Measurements from ENCODE around the gene GNPNAT1.

GNPNAT1 gene

GRCh38 chr14:52791223-52792096 is at the start of gene GNPNAT1:
GNPNAT1 (minus strand) TSS chr14:52791607; CDS start chr14:52784650, 6,957 bp downstream.
- TF ChIP-seq, protein P1, sequence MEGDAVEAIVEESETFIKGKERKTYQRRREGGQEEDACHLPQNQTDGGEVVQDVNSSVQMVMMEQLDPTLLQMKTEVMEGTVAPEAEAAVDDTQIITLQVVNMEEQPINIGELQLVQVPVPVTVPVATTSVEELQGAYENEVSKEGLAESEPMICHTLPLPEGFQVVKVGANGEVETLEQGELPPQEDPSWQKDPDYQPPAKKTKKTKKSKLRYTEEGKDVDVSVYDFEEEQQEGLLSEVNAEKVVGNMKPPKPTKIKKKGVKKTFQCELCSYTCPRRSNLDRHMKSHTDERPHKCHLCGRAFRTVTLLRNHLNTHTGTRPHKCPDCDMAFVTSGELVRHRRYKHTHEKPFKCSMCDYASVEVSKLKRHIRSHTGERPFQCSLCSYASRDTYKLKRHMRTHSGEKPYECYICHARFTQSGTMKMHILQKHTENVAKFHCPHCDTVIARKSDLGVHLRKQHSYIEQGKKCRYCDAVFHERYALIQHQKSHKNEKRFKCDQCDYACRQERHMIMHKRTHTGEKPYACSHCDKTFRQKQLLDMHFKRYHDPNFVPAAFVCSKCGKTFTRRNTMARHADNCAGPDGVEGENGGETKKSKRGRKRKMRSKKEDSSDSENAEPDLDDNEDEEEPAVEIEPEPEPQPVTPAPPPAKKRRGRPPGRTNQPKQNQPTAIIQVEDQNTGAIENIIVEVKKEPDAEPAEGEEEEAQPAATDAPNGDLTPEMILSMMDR (IDR thresholded peaks at IDR 0.05; ENCODE audit: insufficient read depth, low read depth, low read length, missing control alignments) = no peak

GRCh38 chr14:52840877-52841276 is 49.5 kb upstream of the GNPNAT1 start:
- no peak overlapping the region for H3K4me3 ChIP-seq (ENCODE audit: low read length)
- DNase-seq (ENCODE audit: low read depth) = peak; percentile 76
- TF ChIP-seq, protein P1 (IDR thresholded peaks at IDR 0.05; ENCODE audit: insufficient read depth, low read depth, low read length, missing control alignments) = no peak

More at GRCh38 chr14:52791223-52792096, at the start of gene GNPNAT1:
- peak; percentile 92 for DNase-seq (ENCODE audit: low read depth)
- H3K4me3 ChIP-seq (ENCODE audit: low read length) = peak within 1 kb of the TSS; percentile 74

GRCh38 chr14:52837451-52837850 is 46.0 kb upstream of the GNPNAT1 start:
- no peak for DNase-seq (ENCODE audit: low read depth)
- no peak overlapping the region for H3K4me3 ChIP-seq (ENCODE audit: low read length)
- TF ChIP-seq, protein P1 (IDR thresholded peaks at IDR 0.05; ENCODE audit: insufficient read depth, low read depth, low read length, missing control alignments) = no peak

DNA sequence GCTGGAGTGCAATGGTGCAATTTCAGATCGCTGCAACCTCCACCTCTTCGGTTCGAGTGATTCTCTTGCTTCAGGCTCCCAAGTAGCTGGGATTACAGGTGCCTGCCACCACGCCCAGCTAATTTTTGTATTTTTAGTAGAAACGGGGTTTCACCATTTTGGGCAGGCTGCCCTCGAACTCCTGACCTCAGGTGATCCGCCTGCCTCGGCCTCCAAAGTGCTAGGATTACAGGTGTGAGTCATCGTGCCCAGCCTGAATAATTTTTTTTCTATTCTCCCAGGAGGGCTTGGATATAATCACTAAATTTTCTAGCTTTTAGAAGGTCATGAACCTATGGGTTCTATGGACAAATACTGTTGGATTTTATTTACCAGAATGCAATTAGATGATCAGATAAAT is 44.7 kb upstream of the GNPNAT1 start:
- TF ChIP-seq, protein P1 (IDR thresholded peaks at IDR 0.05; ENCODE audit: insufficient read depth, low read depth, low read length, missing control alignments) = no peak
- H3K4me3 ChIP-seq (ENCODE audit: low read length) = no peak overlapping the region
- no peak for DNase-seq (ENCODE audit: low read depth)

- TF ChIP-seq, protein P1 (IDR thresholded peaks at IDR 0.05; ENCODE audit: insufficient read depth, low read depth, low read length, missing control alignments) = no peak
- peak; percentile 78 for DNase-seq (ENCODE audit: low read depth)
- H3K4me3 ChIP-seq (ENCODE audit: low read length) = no peak overlapping the region
These were observed 43.9 kb upstream of the GNPNAT1 start for GRCh38 chr14:52835122-52835903.

DNA sequence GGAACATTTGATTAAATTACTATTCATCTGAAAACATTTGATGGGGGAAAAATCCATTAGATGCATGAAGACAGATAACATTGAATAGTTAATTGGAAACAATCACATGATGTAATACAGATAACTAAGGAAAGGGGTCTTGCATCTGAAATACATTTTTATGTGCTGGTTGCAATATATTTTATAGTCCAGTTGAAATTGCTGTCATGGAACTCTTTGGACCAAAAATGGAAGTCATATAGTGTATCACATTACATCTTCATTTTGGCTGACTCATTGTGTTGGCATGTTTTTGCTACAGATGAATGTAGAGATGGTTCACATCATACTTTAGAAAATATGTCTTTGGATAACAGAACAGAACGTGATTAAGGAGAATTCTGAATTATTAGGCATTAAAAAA is 43.0 kb upstream of the GNPNAT1 start:
- DNase-seq (ENCODE audit: low read depth) = peak; percentile 68
- TF ChIP-seq, protein P1 (IDR thresholded peaks at IDR 0.05; ENCODE audit: insufficient read depth, low read depth, low read length, missing control alignments) = no peak
- no peak overlapping the region for H3K4me3 ChIP-seq (ENCODE audit: low read length)

Data from epithelial cell of esophagus (primary cell).